Lung (tissue), 12 donors: ENCODE results near the gene CCDC34. TPM values are rescaled to one million over a fixed set of nuclear protein-coding genes. Genes with fewer than 3 reads are reported as not detected.

Experiments used
- ATAC-seq: fragments of 200-7000 bp; cut with Tn5 transposase; one replicate; pipeline ENCODE4 v1.9.1; 2020; ENCODE audit warnings: moderate number of reproducible peaks; ENCODE audit not compliant: insufficient read depth, low FRiP score
- DNase-seq, 3 donors: peaks; one replicate each; pipeline ENCODE4 v3.0.0-alpha.2; 2013 to 2017
- H3K27ac ChIP-seq, 2 donors: one replicate each; pipeline ENCODE4 v1.5.1; 2013; ENCODE audit warnings: mild to moderate bottlenecking in 2 of 2, moderate library complexity in 2 of 2, control low read depth in 1 of 2, inconsistent platforms in 1 of 2, low read depth in 1 of 2, low read length in 1 of 2
- H3K27me3 ChIP-seq, 3 donors: one replicate each; pipeline ENCODE4 v1.5.1; 2013; ENCODE audit warnings: low read length in 2 of 3; ENCODE audit not compliant: control insufficient read depth in 3 of 3, insufficient read depth in 3 of 3
- H3K36me3 ChIP-seq, 4 donors: one replicate each; pipeline ENCODE4 v1.5.1; 2013; ENCODE audit warnings: low read length in 4 of 4, mild to moderate bottlenecking in 1 of 4, moderate library complexity in 1 of 4; ENCODE audit not compliant: control insufficient read depth in 4 of 4, insufficient read depth in 4 of 4
- H3K4me1 ChIP-seq, 5 donors: one replicate each; pipeline ENCODE4 v1.5.1; 2013; ENCODE audit warnings: low read length in 5 of 5, mild to moderate bottlenecking in 2 of 5, moderate library complexity in 1 of 5; ENCODE audit not compliant: control insufficient read depth in 5 of 5, insufficient read depth in 5 of 5
- H3K4me3 ChIP-seq: one replicate; pipeline ENCODE4 v1.5.1; 2013; ENCODE audit warnings: mild to moderate bottlenecking, control low read depth, moderate library complexity
- H3K9ac ChIP-seq, 2 donors: one replicate each; pipeline ENCODE4 v1.5.1; 2013; ENCODE audit warnings: low read length in 2 of 2, control low read depth in 1 of 2; ENCODE audit not compliant: insufficient read depth in 1 of 2
- H3K9me3 ChIP-seq, 4 donors: one replicate each; pipeline ENCODE4 v1.5.1; 2013; ENCODE audit warnings: low read length in 3 of 4, mild to moderate bottlenecking in 1 of 4, moderate library complexity in 1 of 4; ENCODE audit not compliant: control insufficient read depth in 4 of 4, insufficient read depth in 3 of 4
- WGBS, 2 donors: extraction: QIAGEN DNeasy Blood & Tissue Kit; methylation state at CpG; one replicate each; pipeline ENCODE4 v1.1.7; 2013; 5-methylcytosine and 5-hydroxymethylcytosine counted together
- polyA plus RNA-seq, 2 donors: library from polyadenylated mRNA; stranded (reverse); fragments of 200-250 nt; gene quantifications; one replicate each; pipeline ENCODE4 v1.2.1, GENCODE V29; 2013
- total RNA-seq, 2 donors: library from RNA; depleted of rRNA in 1 of 2; stranded (reverse); fragments of >200 nt in 1 of 2; gene quantifications; one replicate each; pipeline ENCODE4 v1.2.1, GENCODE V29; 2014 to 2021
- TF ChIP-seq, protein P1 (sequence below): IDR thresholded peaks from 2 replicates; pipeline ENCODE4 v1.5.1; 2012; ENCODE audit warnings: mild to moderate bottlenecking; ENCODE audit errors: control extremely low read depth, extremely low read depth
- donor health status: control.
- donor health status: control.
- donor health status: Bipolar disorder and iron deficiency.
- donor health status: healthy.
- donor health status: DM: yes; HTN: yes; CAD: no.

Gene CCDC34
- total and polyA plus RNA-seq, 4 donors, result 2.3 to 4.0 (median 3.5) TPM

DNA sequence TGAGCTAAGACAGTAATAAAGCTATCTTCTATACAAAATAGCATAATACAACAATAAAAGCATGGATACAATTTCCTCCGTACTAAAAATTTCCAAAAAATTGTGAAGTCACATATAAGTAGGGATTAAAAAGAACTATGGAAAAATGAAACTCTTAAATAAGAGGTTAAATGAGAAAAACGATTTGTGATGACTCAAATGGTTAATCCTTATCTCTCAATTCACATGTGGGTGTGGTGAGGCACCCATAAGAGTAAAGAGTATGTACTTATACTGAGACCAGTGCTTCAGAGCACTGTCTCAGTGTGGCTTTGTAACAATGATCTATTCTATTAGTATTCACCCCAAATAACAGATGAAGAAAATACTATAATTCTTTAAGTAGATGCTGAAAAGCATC, 25.0 kb upstream of the CCDC34 start:
- Histone ChIP-seq H3K36me3 (peaks cover 0 to 10% (median 2%) of the 10 kb centered on the region in 4 donors), H3K4me3 (no peak overlapping the region), H3K27ac (no peak overlapping the region), H3K27me3 (peaks cover 0 to 43% (median 5%) of the 10 kb centered on the region in 3 donors), H3K9ac (no peak overlapping the region), H3K9me3 (no peaks in the 10 kb centered on the region), H3K4me1 (peaks cover 0 to 8% (median 0%) of the 10 kb centered on the region in 5 donors)
- no peak for DNase-seq
- ATAC-seq, result no peak
- 46 to 74% methylated on average over 2 of the region's 2 CpGs for WGBS, 2 donors
- TF ChIP-seq, protein P1, sequence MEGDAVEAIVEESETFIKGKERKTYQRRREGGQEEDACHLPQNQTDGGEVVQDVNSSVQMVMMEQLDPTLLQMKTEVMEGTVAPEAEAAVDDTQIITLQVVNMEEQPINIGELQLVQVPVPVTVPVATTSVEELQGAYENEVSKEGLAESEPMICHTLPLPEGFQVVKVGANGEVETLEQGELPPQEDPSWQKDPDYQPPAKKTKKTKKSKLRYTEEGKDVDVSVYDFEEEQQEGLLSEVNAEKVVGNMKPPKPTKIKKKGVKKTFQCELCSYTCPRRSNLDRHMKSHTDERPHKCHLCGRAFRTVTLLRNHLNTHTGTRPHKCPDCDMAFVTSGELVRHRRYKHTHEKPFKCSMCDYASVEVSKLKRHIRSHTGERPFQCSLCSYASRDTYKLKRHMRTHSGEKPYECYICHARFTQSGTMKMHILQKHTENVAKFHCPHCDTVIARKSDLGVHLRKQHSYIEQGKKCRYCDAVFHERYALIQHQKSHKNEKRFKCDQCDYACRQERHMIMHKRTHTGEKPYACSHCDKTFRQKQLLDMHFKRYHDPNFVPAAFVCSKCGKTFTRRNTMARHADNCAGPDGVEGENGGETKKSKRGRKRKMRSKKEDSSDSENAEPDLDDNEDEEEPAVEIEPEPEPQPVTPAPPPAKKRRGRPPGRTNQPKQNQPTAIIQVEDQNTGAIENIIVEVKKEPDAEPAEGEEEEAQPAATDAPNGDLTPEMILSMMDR, result no peak

DNA sequence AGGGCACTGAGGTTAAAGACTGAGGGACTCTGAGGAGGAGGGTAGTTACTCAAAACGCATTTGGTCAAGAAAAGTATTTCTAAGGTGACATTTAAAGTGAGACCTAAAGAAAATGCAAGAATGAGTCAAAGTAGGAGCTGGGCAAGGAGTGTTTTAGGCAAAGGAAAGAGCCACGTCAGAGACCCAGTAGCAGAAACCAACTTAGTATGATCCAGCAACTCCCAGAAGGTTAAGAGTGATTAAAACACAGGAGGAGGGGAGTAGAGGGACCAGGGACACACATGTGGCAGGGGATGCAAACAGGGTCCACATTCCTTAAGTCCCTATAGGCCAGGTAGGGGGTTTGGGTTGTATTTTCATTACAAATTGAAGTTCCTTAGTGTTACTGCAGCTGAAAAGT, 24.3 kb upstream of the CCDC34 start:
- WGBS, 2 donors, result 52 to 68% methylated on average over 2 of the region's 2 CpGs
- TF ChIP-seq, protein P1, result no peak
- H3K4me1 ChIP-seq, result peaks cover 0 to 2% (median 0%) of the 10 kb centered on the region in 5 donors
- H3K27me3 ChIP-seq, result peaks cover 0 to 43% (median 5%) of the 10 kb centered on the region in 3 donors
- ATAC-seq (no peak), DNase-seq (no peak)
- no peak overlapping the region for H3K4me3 ChIP-seq
- H3K9ac ChIP-seq, result no peak overlapping the region
- H3K9me3 ChIP-seq, result no peaks in the 10 kb centered on the region
- peaks cover 0 to 10% (median 2%) of the 10 kb centered on the region in 4 donors for H3K36me3 ChIP-seq
- H3K27ac ChIP-seq, result no peak overlapping the region

DNA sequence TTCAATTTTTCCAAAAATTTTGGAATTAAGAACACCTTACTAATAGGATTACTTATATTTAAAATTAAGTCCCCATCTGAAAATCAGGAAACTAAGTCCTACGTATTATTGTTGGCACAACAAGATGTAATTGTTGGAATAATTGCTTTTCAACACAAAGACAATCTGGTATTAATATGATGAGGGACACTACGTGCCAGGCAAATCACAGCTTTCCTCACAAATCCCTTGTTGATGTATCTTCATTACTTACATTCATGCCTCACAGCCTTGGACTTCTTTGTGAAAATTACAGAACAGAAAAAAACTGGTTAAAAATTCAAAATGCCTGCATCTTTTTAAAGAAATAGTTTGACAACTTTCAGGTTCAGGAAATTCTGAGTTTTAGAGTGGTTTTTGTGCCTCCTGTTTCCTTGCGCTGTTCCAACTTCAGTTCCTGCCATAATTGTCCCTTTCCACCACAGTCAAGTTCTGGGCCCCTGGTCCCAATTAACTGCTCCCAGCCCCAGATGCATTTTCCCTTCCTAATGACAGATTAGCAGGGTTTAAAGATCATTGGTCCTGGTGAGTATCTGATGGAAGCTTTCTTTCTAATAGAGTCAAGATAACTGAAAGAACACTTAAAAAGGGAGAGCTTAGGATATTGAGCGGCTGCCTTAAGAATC, 23.3 kb upstream of the CCDC34 start:
- Histone ChIP-seq H3K36me3 (peaks cover 0 to 10% (median 2%) of the 10 kb centered on the region in 4 donors), H3K4me1 (peaks cover 0 to 2% (median 0%) of the 10 kb centered on the region in 5 donors), H3K9me3 (no peaks in the 10 kb centered on the region), H3K27ac (no peak overlapping the region), H3K9ac (no peak overlapping the region), H3K4me3 (no peak overlapping the region), H3K27me3 (peaks cover 0 to 47% (median 5%) of the 10 kb centered on the region in 3 donors)
- WGBS, 2 donors, result 87 to 94% methylated on average over 4 of the region's 4 CpGs
- DNase-seq, result no peak
- TF ChIP-seq, protein P1, result no peak
- ATAC-seq, result no peak
